ENCODE results near the gene RAB40C. TPM values are rescaled to one million over a fixed set of nuclear protein-coding genes. Genes with fewer than 3 reads are reported as not detected.

Gene RAB40C
- total and polyA plus RNA-seq, 2 donors from 2014 or later = 18.1 to 24.0 TPM

DNA sequence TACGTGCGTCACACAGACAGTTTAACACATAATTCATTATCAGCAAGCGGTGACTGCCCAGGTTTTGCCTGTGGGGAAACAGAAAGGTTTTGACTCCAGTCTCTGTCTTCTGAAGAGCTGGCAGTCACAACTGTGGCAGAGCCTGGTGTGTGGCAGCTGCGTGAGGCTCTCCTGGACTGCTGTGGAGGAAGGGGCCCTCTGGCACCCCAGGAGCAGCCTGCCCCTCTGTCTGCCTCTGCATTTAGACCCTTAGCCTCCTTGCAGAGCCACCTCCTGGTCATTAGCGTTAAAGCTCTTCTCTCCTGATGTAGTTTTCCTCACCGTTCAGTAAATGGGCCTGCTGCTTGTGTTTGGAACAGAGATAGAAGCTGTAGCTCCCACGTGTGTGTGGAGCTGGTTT lies 10.9 kb downstream of the RAB40C start:
- DNase-seq (peak in 1 of 5 donors; percentile 26), FAIRE-seq (no peak)
- TF ChIP-seq, protein P1, sequence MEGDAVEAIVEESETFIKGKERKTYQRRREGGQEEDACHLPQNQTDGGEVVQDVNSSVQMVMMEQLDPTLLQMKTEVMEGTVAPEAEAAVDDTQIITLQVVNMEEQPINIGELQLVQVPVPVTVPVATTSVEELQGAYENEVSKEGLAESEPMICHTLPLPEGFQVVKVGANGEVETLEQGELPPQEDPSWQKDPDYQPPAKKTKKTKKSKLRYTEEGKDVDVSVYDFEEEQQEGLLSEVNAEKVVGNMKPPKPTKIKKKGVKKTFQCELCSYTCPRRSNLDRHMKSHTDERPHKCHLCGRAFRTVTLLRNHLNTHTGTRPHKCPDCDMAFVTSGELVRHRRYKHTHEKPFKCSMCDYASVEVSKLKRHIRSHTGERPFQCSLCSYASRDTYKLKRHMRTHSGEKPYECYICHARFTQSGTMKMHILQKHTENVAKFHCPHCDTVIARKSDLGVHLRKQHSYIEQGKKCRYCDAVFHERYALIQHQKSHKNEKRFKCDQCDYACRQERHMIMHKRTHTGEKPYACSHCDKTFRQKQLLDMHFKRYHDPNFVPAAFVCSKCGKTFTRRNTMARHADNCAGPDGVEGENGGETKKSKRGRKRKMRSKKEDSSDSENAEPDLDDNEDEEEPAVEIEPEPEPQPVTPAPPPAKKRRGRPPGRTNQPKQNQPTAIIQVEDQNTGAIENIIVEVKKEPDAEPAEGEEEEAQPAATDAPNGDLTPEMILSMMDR (IDR thresholded peaks at IDR 0.05; ENCODE audit: borderline replicate concordance, extremely low read depth, insufficient read depth) = peak; percentile 20
- H3K9me3 ChIP-seq (ENCODE audit: control insufficient read depth in 2 of 3, insufficient read depth in 1 of 3, low read length in 3 of 3) = peaks cover 0 to 4% (median 0%) of the 10 kb centered on the region in 3 donors
- H3K9ac ChIP-seq (ENCODE audit: low read length in 3 of 3) = no peak overlapping the region
- H3K36me3 ChIP-seq (ENCODE audit: control insufficient read depth in 2 of 3, insufficient read depth in 3 of 3, low read length in 3 of 3) = peaks cover 0 to 5% (median 2%) of the 10 kb centered on the region in 3 donors
- intact Hi-C loops (cut with DNase I) = no loop called here
- H3K4me3 ChIP-seq (ENCODE audit: low read length in 3 of 3) = no peak overlapping the region
- peaks cover 0 to 6% (median 0%) of the 10 kb centered on the region in 3 donors for H3K4me1 ChIP-seq (ENCODE audit: control insufficient read depth in 2 of 3, insufficient read depth in 2 of 3, low read depth in 1 of 3, low read length in 3 of 3)
- no peaks in the 10 kb centered on the region for H3K27me3 ChIP-seq (ENCODE audit: control insufficient read depth, insufficient read depth, low read length)
- H3K27ac ChIP-seq (ENCODE audit: low read depth in 2 of 2, low read length in 2 of 2) = no peak overlapping the region

DNA sequence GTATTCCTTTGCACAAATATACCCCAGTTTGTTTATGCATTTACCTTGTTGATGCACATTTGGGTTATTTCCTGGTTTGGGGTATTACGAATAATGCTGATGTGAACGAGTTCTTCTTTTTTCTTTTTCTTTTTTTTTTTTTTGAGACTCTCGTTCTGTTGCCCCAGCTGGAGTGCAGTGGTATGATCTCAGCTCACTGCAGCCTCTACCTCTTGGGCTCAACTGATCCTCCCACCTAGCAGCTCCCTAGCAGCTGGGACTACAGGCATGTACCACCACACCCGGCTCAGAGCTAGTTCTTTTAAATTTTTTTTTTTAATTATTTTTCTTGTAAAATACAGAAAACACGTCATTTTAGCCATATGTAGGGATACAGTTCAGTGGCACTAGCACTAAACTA lies 14.1 kb downstream of the RAB40C start:
- no peak overlapping the region for H3K9ac ChIP-seq (ENCODE audit: low read length in 3 of 3)
- H3K27ac ChIP-seq (ENCODE audit: low read depth in 2 of 2, low read length in 2 of 2) = no peak overlapping the region
- DNase-seq (no peak), FAIRE-seq (no peak)
- TF ChIP-seq, protein P1 (IDR thresholded peaks at IDR 0.05; ENCODE audit: borderline replicate concordance, extremely low read depth, insufficient read depth) = no peak
- peaks cover 0 to 2% (median 0%) of the 10 kb centered on the region in 3 donors for H3K4me1 ChIP-seq (ENCODE audit: control insufficient read depth in 2 of 3, insufficient read depth in 2 of 3, low read depth in 1 of 3, low read length in 3 of 3)
- H3K27me3 ChIP-seq (ENCODE audit: control insufficient read depth, insufficient read depth, low read length) = no peaks in the 10 kb centered on the region
- intact Hi-C loops (cut with DNase I) = no loop called here
- peaks cover 0 to 4% (median 0%) of the 10 kb centered on the region in 3 donors for H3K9me3 ChIP-seq (ENCODE audit: control insufficient read depth in 2 of 3, insufficient read depth in 1 of 3, low read length in 3 of 3)
- H3K36me3 ChIP-seq (ENCODE audit: control insufficient read depth in 2 of 3, insufficient read depth in 3 of 3, low read length in 3 of 3) = peaks cover 0 to 5% (median 2%) of the 10 kb centered on the region in 3 donors
- no peak overlapping the region for H3K4me3 ChIP-seq (ENCODE audit: low read length in 3 of 3)

DNA sequence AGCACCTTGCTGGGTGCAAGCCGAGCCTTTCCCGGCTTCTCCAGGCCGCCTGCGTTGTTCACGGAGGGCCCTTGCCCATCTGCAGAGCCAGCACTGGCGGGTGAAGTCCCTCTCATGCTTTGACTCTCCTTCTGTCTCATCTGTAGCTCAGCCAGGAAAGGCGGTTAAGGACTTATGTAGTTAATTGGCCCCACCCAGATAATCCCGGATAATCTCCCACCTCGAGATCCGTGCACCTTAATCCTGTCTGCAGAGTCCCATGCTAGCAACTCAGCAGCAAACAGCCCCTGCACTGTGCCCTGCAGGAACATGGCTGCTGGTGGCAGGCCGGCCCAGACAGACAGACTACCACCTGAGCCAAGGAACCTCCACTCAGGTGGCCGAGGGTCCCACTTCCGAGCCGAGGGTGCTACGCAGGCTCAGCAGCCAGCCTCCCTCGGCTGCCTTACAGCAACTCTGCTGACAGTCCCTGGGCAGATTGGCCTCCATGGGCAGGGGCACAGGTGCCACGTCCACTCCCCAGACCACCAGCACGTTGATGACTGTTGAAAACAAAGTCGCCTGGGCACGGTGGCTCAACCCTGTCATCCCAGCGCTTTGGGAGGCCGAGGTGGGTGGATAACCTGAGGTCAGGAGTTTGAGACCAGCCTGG lies 16.9 kb downstream of the RAB40C start:
- no peak overlapping the region for H3K27ac ChIP-seq (ENCODE audit: low read depth in 2 of 2, low read length in 2 of 2)
- peaks cover 0 to 4% (median 0%) of the 10 kb centered on the region in 3 donors for H3K9me3 ChIP-seq (ENCODE audit: control insufficient read depth in 2 of 3, insufficient read depth in 1 of 3, low read length in 3 of 3)
- no peak overlapping the region for H3K9ac ChIP-seq (ENCODE audit: low read length in 3 of 3)
- no peak overlapping the region for H3K4me3 ChIP-seq (ENCODE audit: low read length in 3 of 3)
- FAIRE-seq (no peak), DNase-seq (no peak)
- TF ChIP-seq, protein P1 (IDR thresholded peaks at IDR 0.05; ENCODE audit: borderline replicate concordance, extremely low read depth, insufficient read depth) = no peak
- H3K27me3 ChIP-seq (ENCODE audit: control insufficient read depth, insufficient read depth, low read length) = no peaks in the 10 kb centered on the region
- no peaks in the 10 kb centered on the region for H3K36me3 ChIP-seq (ENCODE audit: control insufficient read depth in 2 of 3, insufficient read depth in 3 of 3, low read length in 3 of 3)
- intact Hi-C loops (cut with DNase I) = no loop called here
- peaks cover 0 to 5% (median 2%) of the 10 kb centered on the region in 3 donors for H3K4me1 ChIP-seq (ENCODE audit: control insufficient read depth in 2 of 3, insufficient read depth in 2 of 3, low read depth in 1 of 3, low read length in 3 of 3)

Measured in kidney (tissue), 14 donors.